ENCODE measurements around the gene TXNDC2.
"Not testable (repeated sequence)": the region's sequence is repeated elsewhere in the genome, so short reads cannot be mapped to it uniquely, and the experiment has no call there.

Gene TXNDC2

GRCh38 chr18:9885170-9886004, at the start of gene TXNDC2:
TSS of gene TXNDC2 (plus strand) at chr18:9885973. CDS start at chr18:9886681, 708 bp downstream.
- DNase-seq = no peak

GRCh38 chr18:9838144-9838877, 47.5 kb upstream of the TXNDC2 start:
- DNase-seq = peak; percentile 73

- no peak for DNase-seq
Measured at GRCh38 chr18:9839211-9839610, 46.6 kb upstream of the TXNDC2 start.

GRCh38 chr18:9839853-9840252, 45.9 kb upstream of the TXNDC2 start:
- DNase-seq = no peak

- DNase-seq = no peak
Measured at GRCh38 chr18:9841752-9842151, 44.0 kb upstream of the TXNDC2 start.

GRCh38 chr18:9842448-9842847, 43.3 kb upstream of the TXNDC2 start:
- DNase-seq = no peak

- no peak for DNase-seq
Measured at GRCh38 chr18:9845256-9845655, 40.5 kb upstream of the TXNDC2 start.

GRCh38 chr18:9846162-9846925, 39.4 kb upstream of the TXNDC2 start:
- DNase-seq = no peak

- peak; percentile 34 for DNase-seq
Measured at GRCh38 chr18:9848170-9848879, 37.4 kb upstream of the TXNDC2 start.

GRCh38 chr18:9849407-9850283, 36.1 kb upstream of the TXNDC2 start:
- DNase-seq = no peak

- DNase-seq = no peak
Measured at GRCh38 chr18:9850309-9850708, 35.5 kb upstream of the TXNDC2 start.

GRCh38 chr18:9851511-9851910, 34.3 kb upstream of the TXNDC2 start:
- DNase-seq = no peak

GRCh38 chr18:9852266-9853081, 33.3 kb upstream of the TXNDC2 start:
- no peak for DNase-seq

- DNase-seq = no peak
Measured at GRCh38 chr18:9854801-9855676, 30.7 kb upstream of the TXNDC2 start.

- DNase-seq = no peak
Measured at GRCh38 chr18:9855681-9856080, 30.1 kb upstream of the TXNDC2 start.

GRCh38 chr18:9856092-9856491, 29.7 kb upstream of the TXNDC2 start:
- no peak for DNase-seq

- not testable (repeated sequence) for DNase-seq
Measured at GRCh38 chr18:9857479-9857998, 28.2 kb upstream of the TXNDC2 start.

GRCh38 chr18:9858642-9859041, 27.1 kb upstream of the TXNDC2 start:
- DNase-seq = no peak

GRCh38 chr18:9859232-9859631, 26.5 kb upstream of the TXNDC2 start:
- DNase-seq = no peak

- no peak for DNase-seq
Measured at GRCh38 chr18:9860682-9861081, 25.1 kb upstream of the TXNDC2 start.
